ENCODE measurements around the gene FRA10AC1. TPM values are rescaled to one million over a fixed set of nuclear protein-coding genes. Genes with fewer than 3 reads are reported as not detected.

The FRA10AC1 gene
- total and polyA plus RNA-seq, 12 donors: 7.7 to 24.5 (median 15.5) TPM

GRCh38 chr10:93678386-93678785, 24.0 kb downstream of the FRA10AC1 start:
- Histone ChIP-seq H3K4me3 (no peak overlapping the region), H3K27me3 (no peaks in the 10 kb centered on the region), H3K9me3 (no peaks in the 10 kb centered on the region), H3K36me3 (peaks cover 0 to 100% (median 31%) of the 10 kb centered on the region in 9 donors), H3K4me1 (peaks cover 0 to 11% (median 0%) of the 10 kb centered on the region in 9 donors), H3K27ac (no peak overlapping the region)
- ATAC-seq: no peak
- intact Hi-C loops (cut with DNase I): loop anchor here in 4 of 10 donors (5.0 to 10.0 kb wide), 3 partner anchors 121 to 126 kb away; no protein-coding TSS in a partner anchor
- 84 to 91% methylated on average over 4 of the region's 4 CpGs for WGBS, 2 donors
- no peak for TF ChIP-seq CTCF (IDR thresholded peaks at IDR 0.05)
- no peak for DNase-seq

GRCh38 chr10:93673791-93674190, 28.6 kb downstream of the FRA10AC1 start:
- DNase-seq: no peak
- H3K9me3 ChIP-seq: no peaks in the 10 kb centered on the region
- intact Hi-C loops (cut with DNase I): loop anchor here in 1 of 10 donors (10.0 kb wide), 1 partner anchor 119 kb away; no protein-coding TSS in a partner anchor
- H3K27ac ChIP-seq: no peak overlapping the region
- TF ChIP-seq CTCF (IDR thresholded peaks at IDR 0.05): no peak
- no peak overlapping the region for H3K4me3 ChIP-seq
- 92 to 93% methylated on average over 2 of the region's 2 CpGs for WGBS, 2 donors
- peaks cover 0 to 100% (median 44%) of the 10 kb centered on the region in 9 donors for H3K36me3 ChIP-seq
- no peak for ATAC-seq
- no peaks in the 10 kb centered on the region for H3K4me1 ChIP-seq
- H3K27me3 ChIP-seq: no peaks in the 10 kb centered on the region

DNA sequence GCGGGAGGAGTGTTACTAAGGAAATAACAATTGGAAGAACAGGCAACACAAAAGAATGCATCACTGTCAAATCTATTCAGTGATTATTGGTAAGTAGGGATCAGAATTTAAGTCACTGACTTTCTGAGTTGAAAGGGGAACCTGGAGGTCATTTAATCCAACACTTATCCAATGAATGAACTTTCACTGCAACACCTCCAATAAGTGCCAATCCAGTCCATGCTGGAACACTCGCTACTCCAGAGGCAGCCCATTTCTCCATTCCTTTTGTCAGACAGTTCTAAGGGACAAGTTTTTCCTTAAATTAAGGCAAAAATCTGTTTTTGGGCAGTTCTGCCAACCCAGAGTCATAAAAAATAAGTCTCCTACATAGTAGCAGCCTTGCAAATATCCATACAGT, 29.5 kb downstream of the FRA10AC1 start:
- WGBS, 2 donors: 87 to 89% methylated on average over 2 of the region's 2 CpGs
- no peak for ATAC-seq
- no peaks in the 10 kb centered on the region for H3K27me3 ChIP-seq
- no peak overlapping the region for H3K27ac ChIP-seq
- TF ChIP-seq CTCF (IDR thresholded peaks at IDR 0.05): no peak
- H3K36me3 ChIP-seq: peaks cover 0 to 100% (median 43%) of the 10 kb centered on the region in 9 donors
- no peak overlapping the region for H3K4me3 ChIP-seq
- no peaks in the 10 kb centered on the region for H3K9me3 ChIP-seq
- intact Hi-C loops (cut with DNase I): loop anchor here in 1 of 10 donors (10.0 kb wide), 1 partner anchor 118 kb away; no protein-coding TSS in a partner anchor
- no peak for DNase-seq
- no peaks in the 10 kb centered on the region for H3K4me1 ChIP-seq

DNA sequence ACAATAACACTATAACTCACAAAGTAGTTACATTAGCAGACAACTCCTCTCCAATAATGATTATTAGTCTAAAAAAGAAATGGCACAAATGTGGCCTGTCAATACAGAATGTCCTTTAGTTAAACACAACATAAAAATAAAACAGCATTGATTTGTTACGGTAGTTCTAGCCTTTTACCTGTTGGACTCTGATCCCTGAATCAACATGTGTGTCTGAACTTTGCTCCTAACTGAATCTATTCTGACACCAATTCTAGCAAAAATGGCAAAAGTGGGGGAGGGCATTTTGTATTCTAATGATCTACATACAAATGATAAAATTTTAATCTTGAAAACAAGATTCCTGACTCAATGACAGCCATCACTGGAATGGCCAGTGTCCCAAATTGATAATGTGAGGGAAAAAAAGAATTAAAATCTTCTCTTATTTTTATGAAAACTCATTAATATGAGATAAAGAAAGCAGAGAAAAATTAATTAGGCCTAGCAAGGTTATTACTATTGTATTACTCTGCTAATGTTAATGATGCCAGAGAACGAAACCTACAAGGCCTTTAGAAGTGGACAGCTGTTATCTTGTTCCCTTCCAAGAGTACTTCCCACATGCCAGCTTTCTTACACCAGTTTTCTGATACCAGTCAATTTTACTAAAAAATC, 30.2 kb downstream of the FRA10AC1 start:
- Histone ChIP-seq H3K36me3 (peaks cover 0 to 100% (median 45%) of the 10 kb centered on the region in 9 donors), H3K27me3 (no peaks in the 10 kb centered on the region), H3K27ac (no peak overlapping the region), H3K4me3 (no peak overlapping the region), H3K9me3 (no peaks in the 10 kb centered on the region), H3K4me1 (no peaks in the 10 kb centered on the region)
- intact Hi-C loops (cut with DNase I): loop anchor here in 1 of 10 donors (10.0 kb wide), 1 partner anchor 117 kb away; no protein-coding TSS in a partner anchor
- no peak for DNase-seq
- no peak for TF ChIP-seq CTCF (IDR thresholded peaks at IDR 0.05)
- 79 to 87% methylated on average over 2 of the region's 2 CpGs for WGBS, 2 donors
- ATAC-seq: no peak
